ENCODE data around the gene CDH4. TPM values are rescaled to one million over a fixed set of nuclear protein-coding genes. Genes with fewer than 3 reads are reported as not detected.

CDH4 gene
- polyA plus RNA-seq, 1 donor (not counting 4 experiments of a cell fraction or from before 2014, with no cell fraction given) = 2.2 TPM

DNA sequence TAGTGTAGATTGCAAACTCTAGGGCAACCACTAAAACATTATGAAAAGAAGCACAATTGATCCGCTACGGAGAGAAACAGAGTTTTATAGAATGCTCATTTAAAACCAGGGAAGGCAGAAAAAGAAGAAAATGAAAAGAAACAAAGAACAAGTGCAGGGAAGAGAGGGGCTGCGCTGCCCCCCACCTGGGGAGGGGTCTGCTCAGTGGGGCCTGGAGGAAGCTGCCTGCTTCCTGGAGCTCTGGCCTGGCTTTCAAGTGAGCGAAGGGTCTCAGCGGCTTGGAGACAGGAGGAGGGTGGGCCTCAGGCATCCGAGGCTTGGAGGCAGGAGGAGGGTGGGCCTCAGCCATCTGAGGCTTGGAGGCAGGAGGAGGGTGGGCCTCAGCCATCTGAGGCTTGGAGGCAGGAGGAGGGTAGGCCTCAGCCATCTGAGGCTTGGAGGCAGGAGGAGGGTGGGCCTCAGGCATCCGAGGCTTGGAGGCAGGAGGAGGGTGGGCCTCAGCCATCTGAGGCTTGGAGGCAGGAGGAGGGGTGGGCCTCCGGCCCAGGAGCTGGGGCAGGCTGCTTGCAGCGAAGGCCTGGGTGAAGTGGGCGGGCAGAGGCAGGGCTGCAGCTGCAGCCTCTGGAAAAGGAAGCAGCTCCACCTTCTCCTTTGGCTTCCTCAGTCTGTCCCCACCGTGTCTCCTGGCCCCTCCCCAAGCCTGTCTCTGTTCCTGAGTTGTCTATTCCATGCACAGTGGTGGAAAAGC is 407.4 kb downstream of the CDH4 start:
- Histone ChIP-seq H3K4me1 (ENCODE audit: control insufficient read depth, extremely low read depth, insufficient read depth, low read length) (no peaks in the 10 kb centered on the region), H4K20me1 (ENCODE audit: control insufficient read depth, extremely low read depth, insufficient read depth, low read length) (peaks cover 3% of the 10 kb centered on the region), H3K27me3 (ENCODE audit: control insufficient read depth, extremely low read depth, insufficient read depth, low read length) (peaks cover 16% of the 10 kb centered on the region), H3K4me2 (ENCODE audit: control insufficient read depth, extremely low read depth, insufficient read depth, low read depth, low read length) (no peak overlapping the region), H3K79me2 (ENCODE audit: control insufficient read depth, insufficient read depth, low read length) (no peaks in the 10 kb centered on the region), H3K9me1 (ENCODE audit: control insufficient read depth, extremely low read depth, insufficient read depth, low read length) (no peaks in the 10 kb centered on the region), H2AFZ (ENCODE audit: control insufficient read depth, low read length) (no peak overlapping the region), H3K4me3 (ENCODE audit: control insufficient read depth in 2 of 3, extremely low read depth in 1 of 3, insufficient read depth in 2 of 3, low read depth in 1 of 3, low read length in 3 of 3) (no peak overlapping the region), H3K27ac (ENCODE audit: control insufficient read depth, insufficient read depth, low read length) (no peak overlapping the region), H3K9me3 (ENCODE audit: control insufficient read depth, low read depth, low read length) (no peaks in the 10 kb centered on the region), H3K9ac (ENCODE audit: control insufficient read depth, extremely low read depth, insufficient read depth, low read length) (no peak overlapping the region), H3K36me3 (ENCODE audit: control insufficient read depth in 2 of 2, extremely low read depth in 1 of 2, insufficient read depth in 2 of 2, low read length in 2 of 2) (no peaks in the 10 kb centered on the region)
- DNase-seq (ENCODE audit: low read depth, low spot score) (no peak), FAIRE-seq (no peak)
- dilution Hi-C loops (cut with MboI; ENCODE audit: extremely low pct_ligation_motif_present, low sequenced_read_pairs) = no loop called here
- no peak for TF ChIP-seq EZH2 (IDR thresholded peaks at IDR 0.05; ENCODE audit: low read length)
- TF ChIP-seq, protein P1, sequence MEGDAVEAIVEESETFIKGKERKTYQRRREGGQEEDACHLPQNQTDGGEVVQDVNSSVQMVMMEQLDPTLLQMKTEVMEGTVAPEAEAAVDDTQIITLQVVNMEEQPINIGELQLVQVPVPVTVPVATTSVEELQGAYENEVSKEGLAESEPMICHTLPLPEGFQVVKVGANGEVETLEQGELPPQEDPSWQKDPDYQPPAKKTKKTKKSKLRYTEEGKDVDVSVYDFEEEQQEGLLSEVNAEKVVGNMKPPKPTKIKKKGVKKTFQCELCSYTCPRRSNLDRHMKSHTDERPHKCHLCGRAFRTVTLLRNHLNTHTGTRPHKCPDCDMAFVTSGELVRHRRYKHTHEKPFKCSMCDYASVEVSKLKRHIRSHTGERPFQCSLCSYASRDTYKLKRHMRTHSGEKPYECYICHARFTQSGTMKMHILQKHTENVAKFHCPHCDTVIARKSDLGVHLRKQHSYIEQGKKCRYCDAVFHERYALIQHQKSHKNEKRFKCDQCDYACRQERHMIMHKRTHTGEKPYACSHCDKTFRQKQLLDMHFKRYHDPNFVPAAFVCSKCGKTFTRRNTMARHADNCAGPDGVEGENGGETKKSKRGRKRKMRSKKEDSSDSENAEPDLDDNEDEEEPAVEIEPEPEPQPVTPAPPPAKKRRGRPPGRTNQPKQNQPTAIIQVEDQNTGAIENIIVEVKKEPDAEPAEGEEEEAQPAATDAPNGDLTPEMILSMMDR (optimal IDR thresholded peaks at IDR 0.05 in 1 of 3, IDR thresholded peaks at IDR 0.05 in 1 of 3, conservative IDR thresholded peaks at IDR 0.05 in 1 of 3; ENCODE audit: extremely low read depth in 1 of 3, insufficient read depth in 2 of 3, low read length in 3 of 3) = no peak

DNA sequence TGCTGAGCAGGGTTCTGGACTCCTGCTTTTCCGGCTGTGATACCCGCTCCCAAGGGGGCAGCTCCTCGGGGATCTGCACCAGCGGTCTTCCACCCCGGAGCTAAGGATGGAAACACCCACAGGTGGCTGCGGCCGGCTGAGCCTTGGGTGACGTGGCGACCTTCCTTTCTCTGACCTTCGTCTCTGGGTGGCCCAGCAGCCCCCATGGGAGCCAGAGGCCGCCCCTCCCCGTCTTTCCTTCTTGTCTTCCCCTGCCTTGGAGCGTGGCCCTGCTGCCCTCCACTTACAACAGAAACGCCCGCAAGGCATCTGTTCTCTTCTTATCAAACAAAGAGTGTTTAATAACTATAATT is 407.9 kb downstream of the CDH4 start:
- no peak overlapping the region for H2AFZ ChIP-seq (ENCODE audit: control insufficient read depth, low read length)
- H3K4me1 ChIP-seq (ENCODE audit: control insufficient read depth, extremely low read depth, insufficient read depth, low read length) = no peaks in the 10 kb centered on the region
- TF ChIP-seq, protein P1 (optimal IDR thresholded peaks at IDR 0.05 in 1 of 3, IDR thresholded peaks at IDR 0.05 in 1 of 3, conservative IDR thresholded peaks at IDR 0.05 in 1 of 3; ENCODE audit: extremely low read depth in 1 of 3, insufficient read depth in 2 of 3, low read length in 3 of 3) = no peak
- TF ChIP-seq EZH2 (IDR thresholded peaks at IDR 0.05; ENCODE audit: low read length) = no peak
- peaks cover 3% of the 10 kb centered on the region for H4K20me1 ChIP-seq (ENCODE audit: control insufficient read depth, extremely low read depth, insufficient read depth, low read length)
- DNase-seq (ENCODE audit: low read depth, low spot score) = no peak
- H3K79me2 ChIP-seq (ENCODE audit: control insufficient read depth, insufficient read depth, low read length) = no peaks in the 10 kb centered on the region
- peaks cover 16% of the 10 kb centered on the region for H3K27me3 ChIP-seq (ENCODE audit: control insufficient read depth, extremely low read depth, insufficient read depth, low read length)
- no peaks in the 10 kb centered on the region for H3K36me3 ChIP-seq (ENCODE audit: control insufficient read depth in 2 of 2, extremely low read depth in 1 of 2, insufficient read depth in 2 of 2, low read length in 2 of 2)
- no peak overlapping the region for H3K4me3 ChIP-seq (ENCODE audit: control insufficient read depth in 2 of 3, extremely low read depth in 1 of 3, insufficient read depth in 2 of 3, low read depth in 1 of 3, low read length in 3 of 3)
- no peaks in the 10 kb centered on the region for H3K9me3 ChIP-seq (ENCODE audit: control insufficient read depth, low read depth, low read length)
- H3K9me1 ChIP-seq (ENCODE audit: control insufficient read depth, extremely low read depth, insufficient read depth, low read length) = no peaks in the 10 kb centered on the region
- no peak overlapping the region for H3K4me2 ChIP-seq (ENCODE audit: control insufficient read depth, extremely low read depth, insufficient read depth, low read depth, low read length)
- no peak for FAIRE-seq
- no peak overlapping the region for H3K27ac ChIP-seq (ENCODE audit: control insufficient read depth, insufficient read depth, low read length)
- dilution Hi-C loops (cut with MboI; ENCODE audit: extremely low pct_ligation_motif_present, low sequenced_read_pairs) = no loop called here
- H3K9ac ChIP-seq (ENCODE audit: control insufficient read depth, extremely low read depth, insufficient read depth, low read length) = no peak overlapping the region

All from keratinocyte (primary cell).